ENCODE data around the gene COX6A2. TPM values are rescaled to one million over a fixed set of nuclear protein-coding genes. Genes with fewer than 3 reads are reported as not detected.

Gene COX6A2
- total RNA-seq, 1 experiment from 2014 or later, result not detected

- no peak overlapping the region for H3T11ph ChIP-seq (ENCODE audit: low read length)
- H4K20me1 ChIP-seq (ENCODE audit: control insufficient read depth, insufficient read depth, insufficient read length), result no peaks in the 10 kb centered on the region
- H3K4me1 ChIP-seq (ENCODE audit: insufficient read depth, low read length), result no peaks in the 10 kb centered on the region
- H3K23ac ChIP-seq (ENCODE audit: insufficient read length, low read depth, low read length), result no peak overlapping the region
- no peak overlapping the region for H2BK20ac ChIP-seq (ENCODE audit: low read depth, low read length, poor library complexity, severe bottlenecking)
- no peak overlapping the region for H3K27ac ChIP-seq (ENCODE audit: insufficient read length, low read depth, low read length)
- H3K9ac ChIP-seq (ENCODE audit: extremely low read depth, insufficient read length, low read length), result no peak overlapping the region
- Mint-ChIP-seq H3K4me3 (no peak overlapping the region), H3K27ac (no peak overlapping the region), H3K36me3 (ENCODE audit: insufficient read depth in 1 of 3, low read depth in 3 of 3) (no peaks in the 10 kb centered on the region), H3K4me1 (peaks cover 6 to 13% of the 10 kb centered on the region in 2 experiments), H3K27me3 (ENCODE audit: low read depth) (peaks cover 8% of the 10 kb centered on the region; the same call in 1 of the 2 replicates), H3K9me3 (no peaks in the 10 kb centered on the region; a peak in 2 of 5 replicates)
- no peak overlapping the region for H2AK5ac ChIP-seq (ENCODE audit: insufficient read length, low read length)
- no peak overlapping the region for H2AFZ ChIP-seq (ENCODE audit: low read length)
- H4K5ac ChIP-seq (ENCODE audit: insufficient read length, low read depth, low read length), result no peak overlapping the region
- no peaks in the 10 kb centered on the region for H3K9me3 ChIP-seq (ENCODE audit: control insufficient read depth, low read depth, low read length)
- no CpG with 5 or more reads among the region's 6 CpGs for WGBS (ENCODE audit: extremely low coverage, insufficient read length, low lambda C conversion rate)
- no peak overlapping the region for H4K91ac ChIP-seq (ENCODE audit: insufficient read length, low read depth, low read length)
- H3K4ac ChIP-seq (ENCODE audit: low read depth, low read length), result no peak overlapping the region
- H2BK15ac ChIP-seq (ENCODE audit: low read depth, low read length), result no peak overlapping the region
- no peaks in the 10 kb centered on the region for H3K79me2 ChIP-seq (ENCODE audit: insufficient read depth, low read length)
- no peaks in the 10 kb centered on the region for H3K27me3 ChIP-seq (ENCODE audit: insufficient read depth, low read length)
- TF ChIP-seq, protein P1, sequence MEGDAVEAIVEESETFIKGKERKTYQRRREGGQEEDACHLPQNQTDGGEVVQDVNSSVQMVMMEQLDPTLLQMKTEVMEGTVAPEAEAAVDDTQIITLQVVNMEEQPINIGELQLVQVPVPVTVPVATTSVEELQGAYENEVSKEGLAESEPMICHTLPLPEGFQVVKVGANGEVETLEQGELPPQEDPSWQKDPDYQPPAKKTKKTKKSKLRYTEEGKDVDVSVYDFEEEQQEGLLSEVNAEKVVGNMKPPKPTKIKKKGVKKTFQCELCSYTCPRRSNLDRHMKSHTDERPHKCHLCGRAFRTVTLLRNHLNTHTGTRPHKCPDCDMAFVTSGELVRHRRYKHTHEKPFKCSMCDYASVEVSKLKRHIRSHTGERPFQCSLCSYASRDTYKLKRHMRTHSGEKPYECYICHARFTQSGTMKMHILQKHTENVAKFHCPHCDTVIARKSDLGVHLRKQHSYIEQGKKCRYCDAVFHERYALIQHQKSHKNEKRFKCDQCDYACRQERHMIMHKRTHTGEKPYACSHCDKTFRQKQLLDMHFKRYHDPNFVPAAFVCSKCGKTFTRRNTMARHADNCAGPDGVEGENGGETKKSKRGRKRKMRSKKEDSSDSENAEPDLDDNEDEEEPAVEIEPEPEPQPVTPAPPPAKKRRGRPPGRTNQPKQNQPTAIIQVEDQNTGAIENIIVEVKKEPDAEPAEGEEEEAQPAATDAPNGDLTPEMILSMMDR (conservative IDR thresholded peaks at IDR 0.05), result no peak
- no peak overlapping the region for H3K56ac ChIP-seq (ENCODE audit: insufficient read length, low read depth, low read length)
- no peak overlapping the region for H4K8ac ChIP-seq (replicated peaks; ENCODE audit: insufficient read length, low read depth, low read length)
- H3K4me2 ChIP-seq (ENCODE audit: insufficient read depth, insufficient read length, low read length), result no peak overlapping the region
- H2BK12ac ChIP-seq (ENCODE audit: insufficient read length, low read depth, low read length), result no peak overlapping the region
- H2BK5ac ChIP-seq (ENCODE audit: insufficient read length, low read length), result no peak overlapping the region
- no peak overlapping the region for H2BK120ac ChIP-seq (ENCODE audit: low read depth, low read length, poor library complexity, severe bottlenecking)
- H3K18ac ChIP-seq (ENCODE audit: insufficient read length, low read depth, low read length), result no peak overlapping the region
- no peak for DNase-seq
- H3K79me1 ChIP-seq (ENCODE audit: insufficient read depth, low read depth, low read length, poor library complexity, severe bottlenecking), result no peaks in the 10 kb centered on the region
- no peaks in the 10 kb centered on the region for H3K23me2 ChIP-seq (ENCODE audit: insufficient read length, low read depth, low read length, poor library complexity, severe bottlenecking)
- H3K14ac ChIP-seq (ENCODE audit: insufficient read depth, low read length), result no peak overlapping the region
Measured at GRCh38 chr16:31390504-31391041, 37.6 kb downstream of the COX6A2 start.

All from H9 (cell line).